Large intestine (tissue), 3 donors: ENCODE results near the gene UGT1A9. TPM values are rescaled to one million over a fixed set of nuclear protein-coding genes. Genes with fewer than 3 reads are reported as not detected.
A peak's percentile ranks its signal among the peaks of the same experiment; 100 is the strongest.

Experiments used
- DNase-seq, 2 donors: peaks; one replicate each; pipeline versions ENCODE4 v3.0.0 to v3.0.0-alpha.2; 2013
- H3K27ac ChIP-seq: one replicate; pipeline ENCODE4 v1.5.1; 2013; ENCODE audit warnings: low read length
- H3K27me3 ChIP-seq: 2 replicates; pipeline ENCODE4 v1.6.1; 2013; ENCODE audit warnings: low read length; ENCODE audit not compliant: control insufficient read depth, insufficient read depth
- H3K36me3 ChIP-seq: 2 replicates; pipeline ENCODE4 v1.6.1; 2013; ENCODE audit warnings: low read length; ENCODE audit not compliant: control insufficient read depth, insufficient read depth
- H3K4me1 ChIP-seq: one replicate; pipeline ENCODE4 v1.6.1; 2013; ENCODE audit warnings: low read length; ENCODE audit not compliant: control insufficient read depth, insufficient read depth
- H3K4me3 ChIP-seq: one replicate; pipeline ENCODE4 v1.5.1; 2013; ENCODE audit warnings: low read length
- H3K9me3 ChIP-seq: one replicate; pipeline ENCODE4 v1.6.1; 2013; ENCODE audit warnings: mild to moderate bottlenecking, low read depth, low read length, moderate library complexity; ENCODE audit not compliant: control insufficient read depth
- WGBS: methylation state at CpG from one replicate; pipeline ENCODE4 v1.1.5; 2013; ENCODE audit warnings: low lambda C conversion rate; ENCODE audit not compliant: insufficient coverage; 5-methylcytosine and 5-hydroxymethylcytosine counted together
- polyA plus RNA-seq: library from polyadenylated mRNA; unstranded; fragments of 120-200 nt; gene quantifications from one replicate; pipeline ENCODE4 v1.2.1, GENCODE V29; 2013

UGT1A9 gene
- polyA plus RNA-seq, 1 donor, result not detected

DNA sequence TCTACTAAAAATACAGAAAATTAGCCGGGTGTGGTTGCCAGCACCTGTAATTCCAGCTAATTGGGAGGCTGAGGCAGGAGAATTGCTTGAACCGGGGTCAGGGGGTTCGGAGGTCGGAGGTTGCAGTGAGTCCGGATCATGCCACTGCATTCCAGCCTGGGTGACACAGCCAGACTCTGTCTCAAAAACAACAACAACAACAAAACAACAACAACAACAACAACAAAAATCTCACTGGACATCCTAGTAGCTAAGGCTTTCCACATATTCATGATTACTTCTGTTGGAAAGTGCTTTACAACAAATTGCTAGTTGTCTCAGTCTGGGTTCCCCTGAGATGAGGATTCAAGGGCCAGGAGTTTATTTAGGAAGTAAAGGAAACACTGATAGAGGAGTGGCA, 102.2 kb downstream of the UGT1A9 start:
- no peaks in the 10 kb centered on the region for H3K4me1 ChIP-seq
- H3K27ac ChIP-seq, result no peak overlapping the region
- no peaks in the 10 kb centered on the region for H3K36me3 ChIP-seq
- no CpG with 5 or more reads among the region's 5 CpGs for WGBS
- no peaks in the 10 kb centered on the region for H3K9me3 ChIP-seq
- no peak overlapping the region for H3K4me3 ChIP-seq
- DNase-seq, result no peak
- H3K27me3 ChIP-seq, result no peaks in the 10 kb centered on the region

DNA sequence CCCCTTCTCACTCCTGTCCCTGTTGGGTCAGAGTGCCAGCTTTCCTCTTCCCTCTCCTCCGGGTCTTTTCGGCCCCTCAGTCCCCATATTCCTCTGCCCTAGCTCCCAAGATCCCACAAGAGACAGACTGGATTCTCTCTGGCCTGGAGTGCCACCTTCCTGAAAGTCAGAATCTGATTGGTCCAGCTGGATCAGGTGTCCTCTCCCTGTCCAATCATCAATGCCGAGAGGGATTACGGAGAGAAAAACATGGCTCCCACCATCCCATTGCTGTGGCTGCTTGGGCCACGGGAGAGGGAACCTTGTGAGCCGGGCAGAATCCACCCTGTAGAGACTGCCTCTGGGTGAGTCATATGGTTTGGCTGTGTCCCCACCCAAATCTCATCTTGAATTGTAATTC, 103.7 kb downstream of the UGT1A9 start:
- no peak overlapping the region for H3K27ac ChIP-seq
- H3K9me3 ChIP-seq, result no peaks in the 10 kb centered on the region
- no CpG with 5 or more reads among the region's 6 CpGs for WGBS
- H3K4me3 ChIP-seq, result no peak overlapping the region
- DNase-seq, result no peak
- no peaks in the 10 kb centered on the region for H3K36me3 ChIP-seq
- no peaks in the 10 kb centered on the region for H3K27me3 ChIP-seq
- H3K4me1 ChIP-seq, result no peaks in the 10 kb centered on the region

DNA sequence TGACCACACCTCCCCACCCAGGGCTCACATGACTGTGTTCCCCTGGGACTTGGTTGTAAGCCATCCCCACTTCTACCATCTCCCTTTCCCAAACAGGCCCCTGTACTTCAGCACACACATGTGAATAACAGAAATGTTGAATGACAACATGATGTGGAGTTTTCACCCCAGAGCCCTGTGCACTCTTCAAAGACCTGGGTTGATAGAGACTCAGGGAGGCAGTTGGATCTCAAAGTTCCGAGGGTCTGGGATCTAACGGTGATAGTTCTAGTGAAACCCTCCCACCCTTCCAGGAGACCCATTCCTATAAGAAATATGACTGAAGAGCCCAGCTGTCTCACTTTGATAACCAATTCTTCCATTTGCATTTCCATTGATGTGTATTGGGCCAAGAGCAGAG, 106.3 kb downstream of the UGT1A9 start, which contains the start of gene MROH2A:
Gene MROH2A (plus strand): TSS at position 301 of the 400 bp plus-strand sequence. CDS start 1,029 bp downstream, outside the sequence.
- Histone ChIP-seq H3K27me3 (no peaks in the 10 kb centered on the region), H3K4me1 (no peaks in the 10 kb centered on the region), H3K4me3 (no peak within 1 kb of the TSS), H3K27ac (no peak within 1 kb of the TSS), H3K9me3 (no peaks in the 10 kb centered on the region), H3K36me3 (no peaks in the 10 kb centered on the region)
- no CpG with 5 or more reads among the region's 2 CpGs for WGBS
- DNase-seq, result no peak

DNA sequence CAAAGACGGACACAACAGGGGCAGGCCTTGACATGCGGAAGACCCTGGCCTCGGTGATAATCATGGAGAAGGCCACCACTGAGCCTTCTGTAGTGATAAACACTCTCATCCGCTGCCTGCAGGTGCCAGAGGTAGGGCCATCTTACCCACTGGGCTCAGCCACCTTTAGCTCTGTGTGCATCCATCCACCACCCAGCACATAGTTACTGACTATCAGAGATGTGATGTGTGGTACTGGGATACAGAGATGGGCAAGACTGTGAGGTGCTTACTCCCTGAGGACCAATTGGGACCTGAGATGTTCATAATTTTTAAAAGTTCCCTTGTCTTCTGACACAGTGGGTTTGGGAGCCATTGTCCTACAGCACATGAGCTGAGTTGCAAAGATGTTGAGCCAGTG, 108.0 kb downstream of the UGT1A9 start:
- Histone ChIP-seq H3K4me3 (no peak overlapping the region), H3K27ac (no peak overlapping the region), H3K36me3 (no peaks in the 10 kb centered on the region), H3K4me1 (no peaks in the 10 kb centered on the region), H3K27me3 (no peaks in the 10 kb centered on the region), H3K9me3 (no peaks in the 10 kb centered on the region)
- DNase-seq, result no peak
- WGBS, result no CpG with 5 or more reads among the region's 4 CpGs

DNA sequence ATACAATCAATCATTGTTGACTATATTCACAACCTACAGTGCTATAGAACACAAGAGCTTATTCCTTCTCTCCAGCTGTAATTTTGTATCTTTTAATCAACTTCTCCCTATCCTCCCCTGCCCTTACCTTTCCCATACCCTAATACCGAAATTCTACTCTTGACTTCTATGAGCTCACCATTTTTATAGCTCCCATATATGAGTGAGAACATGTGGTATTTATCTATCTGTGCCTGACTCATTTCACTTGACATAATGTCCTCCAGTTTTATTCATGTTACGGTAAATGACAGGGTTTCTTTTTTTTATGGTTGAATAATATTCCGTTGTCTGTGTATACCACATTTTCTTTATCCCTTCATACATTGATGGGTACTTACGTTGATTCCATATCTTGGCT, 109.1 kb downstream of the UGT1A9 start:
- no peak overlapping the region for H3K27ac ChIP-seq
- no peaks in the 10 kb centered on the region for H3K27me3 ChIP-seq
- DNase-seq, result no peak
- H3K4me1 ChIP-seq, result no peaks in the 10 kb centered on the region
- no peak overlapping the region for H3K4me3 ChIP-seq
- 60% methylated on average over 1 of the region's 4 CpGs for WGBS
- no peaks in the 10 kb centered on the region for H3K36me3 ChIP-seq
- H3K9me3 ChIP-seq, result no peaks in the 10 kb centered on the region

DNA sequence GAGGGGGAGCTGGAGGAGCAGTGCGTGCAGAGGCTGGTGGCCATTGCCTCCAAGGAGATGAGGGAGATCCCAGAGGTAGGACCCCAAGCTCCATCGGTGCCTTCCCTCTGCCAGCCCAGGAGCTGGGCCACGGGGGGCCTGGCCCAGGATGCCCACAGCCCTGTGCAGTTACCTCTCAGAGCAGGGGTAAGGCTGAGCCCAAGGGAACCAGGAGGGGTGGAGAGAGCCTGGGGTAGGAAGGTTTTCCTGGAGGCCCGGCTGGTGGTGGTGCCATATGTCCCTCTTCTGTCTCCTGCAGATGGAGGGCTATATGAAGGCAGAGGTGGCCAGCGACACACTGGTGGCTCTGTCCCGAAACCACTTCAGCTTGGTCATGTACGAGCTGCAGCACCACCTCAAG, 117.9 kb downstream of the UGT1A9 start:
- H3K4me1 ChIP-seq, result peaks cover 14% of the 10 kb centered on the region
- no peaks in the 10 kb centered on the region for H3K36me3 ChIP-seq
- DNase-seq, result no peak
- H3K9me3 ChIP-seq, result no peaks in the 10 kb centered on the region
- H3K27ac ChIP-seq, result no peak overlapping the region
- H3K27me3 ChIP-seq, result no peaks in the 10 kb centered on the region
- H3K4me3 ChIP-seq, result no peak overlapping the region
- no CpG with 5 or more reads among the region's 7 CpGs for WGBS

DNA sequence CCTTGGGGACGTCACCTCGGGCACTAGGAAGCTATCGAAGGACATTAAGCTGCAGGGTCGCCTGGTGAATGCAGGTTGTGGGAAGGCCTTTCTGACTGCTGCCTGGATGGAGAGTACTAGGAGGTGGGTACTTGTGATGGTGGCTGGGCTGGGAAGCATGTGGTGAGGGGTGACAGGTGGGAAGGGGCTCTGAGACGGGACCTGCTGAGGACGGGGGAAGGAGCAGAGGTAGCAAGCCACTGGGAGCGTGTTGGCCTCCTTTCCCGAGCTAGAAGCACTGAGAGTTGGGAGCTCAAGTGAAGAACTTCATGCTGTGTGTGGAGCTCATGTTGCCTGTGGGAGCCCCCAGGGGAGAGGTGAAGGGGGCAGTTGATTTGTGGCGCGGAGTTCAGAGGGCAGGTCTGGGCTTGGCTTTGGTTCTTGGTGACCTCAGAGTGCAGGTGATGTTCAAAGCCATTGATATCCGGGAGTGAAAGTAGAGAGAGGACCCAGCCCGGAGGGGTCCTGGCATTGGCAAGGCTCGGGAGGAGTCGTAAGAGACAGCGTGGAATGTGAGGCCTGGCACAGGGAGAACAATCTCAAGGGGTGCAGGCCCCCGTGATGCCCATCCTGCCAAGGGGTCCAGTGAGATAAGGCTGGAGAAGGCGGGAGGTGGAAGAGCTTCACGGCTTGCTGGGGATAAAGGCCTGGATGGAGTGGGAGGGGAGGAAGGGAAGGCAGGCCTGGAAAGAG, 119.6 kb downstream of the UGT1A9 start:
- Histone ChIP-seq H3K27me3 (no peaks in the 10 kb centered on the region), H3K9me3 (no peaks in the 10 kb centered on the region), H3K36me3 (no peaks in the 10 kb centered on the region), H3K27ac (no peak overlapping the region), H3K4me1 (peaks cover 14% of the 10 kb centered on the region), H3K4me3 (no peak overlapping the region)
- 89% methylated on average over 3 of the region's 18 CpGs for WGBS
- no peak for DNase-seq

DNA sequence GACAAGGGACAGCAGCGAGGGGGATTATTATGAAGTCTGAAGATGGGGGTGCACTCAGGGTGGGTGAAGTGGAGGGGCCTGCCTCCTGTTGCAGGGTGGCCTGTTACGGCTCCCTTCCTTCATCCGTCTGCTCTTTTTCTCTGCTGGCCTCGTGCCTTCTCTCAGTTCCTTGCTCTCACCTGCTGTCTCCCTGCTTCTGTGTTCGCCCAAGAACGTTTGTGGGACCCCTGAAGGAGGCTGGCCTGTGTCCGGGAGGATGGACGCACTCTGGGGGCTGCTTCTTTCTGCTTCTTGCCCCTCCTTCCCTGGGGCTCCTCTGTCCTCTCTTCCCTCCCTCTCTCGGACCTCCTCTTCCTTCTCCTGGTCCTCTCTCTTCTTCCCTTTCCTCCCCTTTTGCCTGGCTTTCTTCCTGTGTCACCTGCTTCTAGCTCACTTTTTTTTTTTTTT, 120.2 kb downstream of the UGT1A9 start:
- no peak for DNase-seq
- WGBS, result 88% methylated on average over 1 of the region's 9 CpGs
- H3K27me3 ChIP-seq, result no peaks in the 10 kb centered on the region

DNA sequence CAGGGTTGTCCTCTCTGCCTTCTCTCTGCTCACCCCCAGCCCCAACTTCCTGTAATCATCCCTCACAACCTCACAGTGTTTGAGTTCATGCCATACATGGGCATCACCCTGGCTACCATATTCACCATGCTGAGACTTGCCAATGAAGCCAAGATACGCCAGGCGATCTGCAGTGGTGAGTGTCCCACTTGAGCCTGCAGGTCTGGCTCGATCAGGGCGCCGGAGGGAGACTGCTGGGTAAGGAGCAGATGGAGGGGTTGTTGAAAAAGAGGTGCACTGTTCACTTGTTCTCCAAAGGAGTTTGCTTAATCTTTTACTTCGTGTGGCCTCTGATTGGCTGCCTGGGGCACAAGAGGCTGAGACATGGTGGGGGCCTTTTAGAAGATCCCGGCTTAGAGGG, 121.0 kb downstream of the UGT1A9 start:
- H3K4me3 ChIP-seq, result no peak overlapping the region
- no peaks in the 10 kb centered on the region for H3K9me3 ChIP-seq
- no peak overlapping the region for H3K27ac ChIP-seq
- H3K36me3 ChIP-seq, result no peaks in the 10 kb centered on the region
- DNase-seq, result no peak
- H3K4me1 ChIP-seq, result peaks cover 14% of the 10 kb centered on the region
- WGBS, result no CpG with 5 or more reads among the region's 7 CpGs
- no peaks in the 10 kb centered on the region for H3K27me3 ChIP-seq

More for the DNA sequence above, 120.2 kb downstream of the UGT1A9 start:
- H3K36me3 ChIP-seq, result no peaks in the 10 kb centered on the region
- H3K27ac ChIP-seq, result no peak overlapping the region
- H3K9me3 ChIP-seq, result no peaks in the 10 kb centered on the region
- H3K4me1 ChIP-seq, result peaks cover 14% of the 10 kb centered on the region
- no peak overlapping the region for H3K4me3 ChIP-seq

DNA sequence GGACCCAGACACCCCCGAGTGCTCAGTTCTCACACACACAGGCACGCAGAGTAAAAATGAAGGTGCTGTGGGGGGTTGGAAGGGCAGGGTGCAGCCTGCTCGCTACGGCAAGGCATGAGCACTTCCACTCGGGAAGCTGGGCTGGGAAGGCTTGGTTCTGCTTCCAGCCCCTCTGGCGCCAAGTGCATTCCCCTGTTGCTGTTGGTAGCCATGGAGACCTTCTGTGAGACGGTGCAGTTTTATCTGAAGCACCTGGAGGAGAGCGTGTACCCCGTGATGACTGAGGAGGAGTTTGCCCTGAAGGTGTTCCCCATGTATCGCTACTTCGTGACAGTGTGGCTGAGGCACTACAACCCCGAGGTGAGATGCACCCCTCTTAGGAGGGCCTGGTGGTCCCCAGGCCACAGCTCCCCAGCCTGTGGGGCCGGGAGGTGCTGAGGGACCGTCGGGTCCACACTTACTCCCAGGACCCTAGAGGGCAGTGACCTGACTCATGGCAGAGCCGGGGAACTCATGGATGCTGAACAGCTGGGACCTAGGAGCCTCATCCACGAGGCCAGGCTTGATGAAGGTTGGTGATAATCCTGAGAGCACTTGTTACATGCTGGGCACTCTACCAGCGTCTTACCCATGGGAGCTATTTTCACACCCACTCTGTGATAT, 121.9 kb downstream of the UGT1A9 start:
- peak; percentile 55 to 83 for DNase-seq
- peak overlapping the region; percentile 11 for H3K27ac ChIP-seq
- peaks cover 14% of the 10 kb centered on the region for H3K4me1 ChIP-seq
- WGBS, result no CpG with 5 or more reads among the region's 18 CpGs
- H3K36me3 ChIP-seq, result no peaks in the 10 kb centered on the region
- H3K4me3 ChIP-seq, result no peak overlapping the region
- no peaks in the 10 kb centered on the region for H3K9me3 ChIP-seq
- H3K27me3 ChIP-seq, result no peaks in the 10 kb centered on the region
